DND-41 (cell line): ENCODE measurements around the gene ZNF880.

Experiments
- CTCF ChIP-seq: IDR thresholded peaks from 2 replicates; pipeline ENCODE4 v1.5.1; 2012; ENCODE audit warnings: borderline replicate concordance, low read length, moderate library complexity, mild to moderate bottlenecking; ENCODE audit not compliant: poor library complexity, severe bottlenecking; ENCODE audit errors: extremely low read depth
- EZH2 ChIP-seq: IDR thresholded peaks from 3 replicates; pipeline ENCODE4 v1.6.1; 2012; ENCODE audit warnings: borderline replicate concordance, low read depth, mild to moderate bottlenecking, moderate library complexity, low read length, inconsistent platforms; ENCODE audit not compliant: severe bottlenecking

- TF ChIP-seq CTCF = no peak
- no peak for TF ChIP-seq EZH2
Measured at GRCh38 chr19:52410276-52410675, 40.6 kb downstream of the ZNF880 start.
